NCI-H2196 (cell line): ENCODE measurements around the gene RNF152.

ENCODE experiments used
- DNase-seq: peaks from one replicate; lab custom pipeline; 2025; ENCODE audit not compliant: unreplicated experiment; lab: John Stamatoyannopoulos, UW

RNF152 gene

GRCh38 chr18:61855449-61856378 lies 37.1 kb downstream of the RNF152 start:
- DNase-seq = no peak

GRCh38 chr18:61854578-61855448 lies 38.0 kb downstream of the RNF152 start:
- no peak for DNase-seq

GRCh38 chr18:61853855-61854254 lies 39.0 kb downstream of the RNF152 start:
- no peak for DNase-seq

- no peak for DNase-seq
Observed at GRCh38 chr18:61852496-61852895, 40.3 kb downstream of the RNF152 start.

GRCh38 chr18:61851940-61852451 lies 40.8 kb downstream of the RNF152 start:
- no peak for DNase-seq

- DNase-seq = no peak
Observed at GRCh38 chr18:61851279-61851678, 41.5 kb downstream of the RNF152 start.

GRCh38 chr18:61850756-61851155 lies 42.1 kb downstream of the RNF152 start:
- no peak for DNase-seq

GRCh38 chr18:61847164-61847791 lies 45.5 kb downstream of the RNF152 start:
- no peak for DNase-seq

GRCh38 chr18:61845197-61845596 lies 47.6 kb downstream of the RNF152 start:
- no peak for DNase-seq

- no peak for DNase-seq
Observed at GRCh38 chr18:61844726-61845125, 48.1 kb downstream of the RNF152 start.

- no peak for DNase-seq
Observed at GRCh38 chr18:61842146-61842545, 50.7 kb downstream of the RNF152 start.

- DNase-seq = no peak
Observed at GRCh38 chr18:61841706-61842105, 51.1 kb downstream of the RNF152 start.

GRCh38 chr18:61840324-61840723 lies 52.5 kb downstream of the RNF152 start:
- DNase-seq = no peak

GRCh38 chr18:61838521-61838920 lies 54.3 kb downstream of the RNF152 start:
- no peak for DNase-seq

GRCh38 chr18:61833978-61834377 lies 58.8 kb downstream of the RNF152 start:
- no peak for DNase-seq

- no peak for DNase-seq
Observed at GRCh38 chr18:61833387-61833786, 59.4 kb downstream of the RNF152 start.

GRCh38 chr18:61832858-61833257 lies 59.9 kb downstream of the RNF152 start:
- no peak for DNase-seq

GRCh38 chr18:61831071-61831470 lies 61.7 kb downstream of the RNF152 start:
- DNase-seq = no peak

GRCh38 chr18:61829108-61829507 lies 63.7 kb downstream of the RNF152 start:
- no peak for DNase-seq

GRCh38 chr18:61827591-61827990 lies 65.2 kb downstream of the RNF152 start:
- no peak for DNase-seq

GRCh38 chr18:61825386-61825785 lies 67.4 kb downstream of the RNF152 start:
- no peak for DNase-seq
